Nephron progenitor cell (in vitro differentiated cells): Measurements from ENCODE around the gene CLEC4A.
"Not testable (repeated sequence)": the region's sequence is repeated elsewhere in the genome, so short reads cannot be mapped to it uniquely, and the experiment has no call there.

ENCODE experiments used
- DNase-seq: peaks from one replicate; pipeline ENCODE4 v3.0.0; 2021
- H3K27ac Mint-ChIP-seq: 2 replicates; pipeline ENCODE4 v1.8.0; 2021; ENCODE audit warnings: mild to moderate bottlenecking, moderate library complexity, mixed read lengths
- H3K27me3 Mint-ChIP-seq: 2 replicates; pipeline ENCODE4 v1.8.0; 2021; ENCODE audit warnings: mild to moderate bottlenecking, low read depth, mixed read lengths; ENCODE audit not compliant: poor library complexity
- H3K36me3 Mint-ChIP-seq: 2 replicates; pipeline ENCODE4 v1.8.0; 2021; ENCODE audit warnings: low read depth, mixed read lengths
- H3K4me1 Mint-ChIP-seq: 2 replicates; pipeline ENCODE4 v1.8.0; 2021; ENCODE audit warnings: mixed read lengths
- H3K4me3 Mint-ChIP-seq: 2 replicates; pipeline ENCODE4 v1.8.0; 2021; ENCODE audit warnings: mild to moderate bottlenecking, moderate library complexity, mixed read lengths
- H3K9me3 Mint-ChIP-seq: 2 replicates; pipeline ENCODE4 v1.8.0; 2021; ENCODE audit warnings: mild to moderate bottlenecking, moderate library complexity, mixed read lengths
- CTCF ChIP-seq: fragments of 200-600 bp; sonication (generic); IDR thresholded peaks from 2 replicates; pipeline ENCODE4 v1.5.0; 2021; ENCODE audit warnings: antibody characterized with exemption

CLEC4A gene

DNA sequence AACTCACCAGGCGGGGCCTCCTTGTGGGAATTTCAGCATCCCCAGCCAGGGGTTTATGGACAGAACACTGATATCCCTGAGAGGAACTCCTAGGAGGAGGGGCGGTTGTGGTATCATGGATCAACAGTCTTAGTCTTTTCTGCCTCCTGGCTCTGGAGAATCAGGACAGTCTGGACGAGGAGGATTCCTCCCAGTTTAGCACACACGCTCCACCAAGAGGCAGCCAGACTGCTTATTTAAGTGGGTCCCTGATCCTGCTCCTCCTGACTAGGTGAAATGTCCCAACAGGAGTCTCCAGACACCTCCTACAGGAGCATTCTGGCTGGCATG is 23.0 kb downstream of the CLEC4A start:
- H3K27me3 Mint-ChIP-seq = peaks cover 11% of the 10 kb centered on the region
- H3K4me1 Mint-ChIP-seq = peaks cover 17% of the 10 kb centered on the region
- TF ChIP-seq CTCF = no peak
- peaks cover 9% of the 10 kb centered on the region for H3K36me3 Mint-ChIP-seq
- no peak overlapping the region for H3K4me3 Mint-ChIP-seq
- peaks cover 29% of the 10 kb centered on the region for H3K9me3 Mint-ChIP-seq
- no peak overlapping the region for H3K27ac Mint-ChIP-seq
- no peak for DNase-seq

DNA sequence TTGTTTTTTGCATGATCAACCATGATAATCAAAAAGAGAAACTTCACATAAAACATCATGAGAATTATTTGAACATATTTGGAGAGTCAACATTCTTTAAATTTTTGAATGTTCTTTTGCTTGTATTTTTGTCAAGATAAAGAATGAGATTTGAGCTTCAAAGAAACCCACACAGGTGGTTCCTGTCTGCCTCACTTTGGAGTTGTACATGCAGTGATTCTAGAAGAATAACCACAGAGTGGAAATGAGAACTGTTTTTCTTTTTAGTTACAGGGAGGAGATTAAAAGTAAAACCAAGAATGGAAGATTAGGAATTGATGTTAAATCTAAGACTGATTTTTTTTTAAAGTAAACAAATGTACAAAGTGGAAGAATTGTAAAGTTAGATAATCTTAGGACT is 31.1 kb downstream of the CLEC4A start:
- Mint-ChIP-seq H3K9me3 (peaks cover 14% of the 10 kb centered on the region), H3K27ac (no peak overlapping the region), H3K4me3 (no peak overlapping the region), H3K4me1 (no peaks in the 10 kb centered on the region), H3K27me3 (peaks cover 14% of the 10 kb centered on the region), H3K36me3 (no peaks in the 10 kb centered on the region)
- no peak for TF ChIP-seq CTCF
- no peak for DNase-seq

- H3K4me1 Mint-ChIP-seq = no peaks in the 10 kb centered on the region
Measured at GRCh38 chr12:8156416-8156815, 33.0 kb downstream of the CLEC4A start.

GRCh38 chr12:8156845-8157244 is 33.4 kb downstream of the CLEC4A start, which contains the start of gene ZNF705A:
ZNF705A (plus strand) TSS chr12:8157015; CDS start chr12:8172626, 15,611 bp downstream.
- no peak for TF ChIP-seq CTCF
- Mint-ChIP-seq H3K9me3 (no peaks in the 10 kb centered on the region), H3K27me3 (peaks cover 12% of the 10 kb centered on the region), H3K27ac (no peak within 1 kb of the TSS), H3K4me1 (no peaks in the 10 kb centered on the region), H3K36me3 (no peaks in the 10 kb centered on the region), H3K4me3 (no peak within 1 kb of the TSS)
- DNase-seq = no peak

More at GRCh38 chr12:8156416-8156815, 33.0 kb downstream of the CLEC4A start:
- DNase-seq = no peak
- Mint-ChIP-seq H3K36me3 (no peaks in the 10 kb centered on the region), H3K9me3 (no peaks in the 10 kb centered on the region), H3K27ac (no peak overlapping the region), H3K4me3 (no peak overlapping the region), H3K27me3 (peaks cover 12% of the 10 kb centered on the region)
- TF ChIP-seq CTCF = no peak

DNA sequence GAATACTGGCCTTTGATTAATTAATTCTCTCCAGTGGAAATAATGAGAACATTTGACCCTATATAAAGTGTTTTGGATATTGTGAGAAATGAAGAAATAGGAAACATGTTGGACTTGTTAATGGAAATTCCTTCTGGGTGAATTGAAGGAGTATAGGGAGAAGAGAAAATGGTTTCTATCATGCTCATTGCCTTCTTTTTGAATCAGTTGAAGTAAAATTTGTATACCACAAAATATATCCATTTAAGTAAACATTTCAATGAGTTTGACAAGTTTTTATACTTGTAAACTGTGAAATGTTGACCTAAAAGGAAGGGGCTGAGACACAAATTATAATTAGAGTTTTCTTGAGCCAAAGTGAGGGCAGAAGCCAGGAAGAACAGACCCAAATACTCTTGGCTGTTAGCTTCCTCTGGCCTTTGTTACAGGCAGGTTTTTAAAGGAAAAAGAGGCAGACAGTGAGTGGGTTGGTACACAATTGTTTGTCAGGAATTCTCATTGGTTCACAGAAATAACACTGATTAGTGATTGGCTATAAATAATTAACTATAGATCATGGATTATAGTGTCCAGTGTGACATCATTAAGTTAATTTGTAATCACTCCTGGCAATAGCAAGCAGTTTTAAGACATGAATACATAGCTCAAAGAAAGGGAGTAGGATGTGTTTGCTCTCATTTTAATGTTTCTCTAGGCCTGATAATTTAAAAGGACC is 34.2 kb downstream of the CLEC4A start:
- Mint-ChIP-seq H3K9me3 (no peaks in the 10 kb centered on the region), H3K27ac (no peak overlapping the region), H3K27me3 (peaks cover 8% of the 10 kb centered on the region), H3K4me1 (no peaks in the 10 kb centered on the region), H3K36me3 (no peaks in the 10 kb centered on the region), H3K4me3 (no peak overlapping the region)
- no peak for TF ChIP-seq CTCF
- DNase-seq = no peak

- not testable (repeated sequence) for DNase-seq, H3K9me3 Mint-ChIP-seq, H3K27me3 Mint-ChIP-seq, H3K4me1 Mint-ChIP-seq, H3K4me3 Mint-ChIP-seq, H3K36me3 Mint-ChIP-seq, H3K27ac Mint-ChIP-seq
Measured at GRCh38 chr12:8172911-8173310, 49.5 kb downstream of the CLEC4A start.
